ENCODE measurements around the gene MAPK8IP1. TPM values are rescaled to one million over a fixed set of nuclear protein-coding genes. Genes with fewer than 3 reads are reported as not detected.

Gene MAPK8IP1
- total and polyA plus RNA-seq, 2 donors (not counting 3 experiments of a cell fraction or from before 2014, with no cell fraction given) = 4.1 to 4.8 TPM

- H3K9me1 ChIP-seq (replicated peaks; ENCODE audit: control insufficient read depth, extremely low read depth, insufficient read depth, low read length) = no peaks in the 10 kb centered on the region
- H3K36me3 ChIP-seq (ENCODE audit: control insufficient read depth in 2 of 2, extremely low read depth in 1 of 2, insufficient read depth in 2 of 2, low read length in 2 of 2) = peaks cover 0 to 25% of the 10 kb centered on the region in 2 experiments
- intact Hi-C loops (cut with micrococcal nuclease) (loop anchor here (1.0 to 2.0 kb wide), 4 partner anchors 18 to 322 kb away; partner anchors contain the start of gene CRY2), dilution Hi-C loops (cut with MboI; ENCODE audit: extremely low pct_ligation_motif_present, low sequenced_read_pairs) (no loop called here)
- no peaks in the 10 kb centered on the region for H3K9me3 ChIP-seq (replicated peaks; ENCODE audit: control insufficient read depth, insufficient read depth, low read length)
- H4K20me1 ChIP-seq (replicated peaks; ENCODE audit: control insufficient read depth, extremely low read depth, insufficient read depth, low read length) = no peaks in the 10 kb centered on the region
- peak within 1 kb of the TSS; percentile 87 to 96 (median 94) for H3K4me3 ChIP-seq (replicated peaks in 1 of 3; ENCODE audit: insufficient read depth in 1 of 3, low read depth in 1 of 3, low read length in 3 of 3)
- H2AFZ ChIP-seq (ENCODE audit: low read depth, low read length) = peak within 1 kb of the TSS; percentile 98
- DNase-seq (ENCODE audit: low read depth, low spot score) = peak; percentile 99
- TF ChIP-seq POLR2AphosphoS5 (IDR thresholded peaks at IDR 0.05; ENCODE audit: insufficient read depth, low read depth, low read length) (peak; percentile 85), POLR2A (IDR thresholded peaks at IDR 0.05; ENCODE audit: low read depth, low read length) (peak; percentile 95), CTCF (IDR thresholded peaks at IDR 0.05; ENCODE audit: extremely low read depth in 1 of 2, insufficient read depth in 1 of 2, low read depth in 1 of 2, low read length in 2 of 2) (no peak)
- peak within 1 kb of the TSS; percentile 96 for H3K4me2 ChIP-seq (ENCODE audit: insufficient read depth, low read length)
- peak within 1 kb of the TSS; percentile 88 for H3K9ac ChIP-seq (replicated peaks; ENCODE audit: extremely low read depth, insufficient read depth, low read length)
- peaks cover 10% of the 10 kb centered on the region for H3K4me1 ChIP-seq (ENCODE audit: control insufficient read depth, extremely low read depth, insufficient read depth, low read length)
- peaks cover 5 to 15% of the 10 kb centered on the region in 2 experiments for H3K27me3 ChIP-seq (ENCODE audit: control insufficient read depth in 2 of 2, insufficient read depth in 2 of 2, low read length in 2 of 2)
- BruUV-seq (replicated peaks) = TSS peak; percentile 82
- peaks cover 10% of the 10 kb centered on the region for H3K79me2 ChIP-seq (ENCODE audit: control insufficient read depth, insufficient read depth, low read length)
- POLR2A ChIA-PET = interaction anchor here (0.7 to 1.6 kb wide), 3 partner anchors 11 to 71 kb away, joined by 3 to 4 read pairs (median 4); no protein-coding TSS in a partner anchor
- peak; percentile 99 for FAIRE-seq
- CTCF ChIA-PET = interaction anchor here (1.0 to 1.3 kb wide), 4 partner anchors 46 to 146 kb away, joined by 3 to 5 read pairs (median 4); no protein-coding TSS in a partner anchor
- peak within 1 kb of the TSS; percentile 79 for H3K27ac ChIP-seq (ENCODE audit: insufficient read depth, low read depth, low read length)
Observed at GRCh38 chr11:45917623-45918330, 32.3 kb downstream of the MAPK8IP1 start, which contains the start of gene PEX16. TSS of gene PEX16 (minus strand) at chr11:45917877. CDS start at chr11:45917811, 66 bp downstream.
